Measurements from ENCODE around the gene GABRG3. TPM values are rescaled to one million over a fixed set of nuclear protein-coding genes. Genes with fewer than 3 reads are reported as not detected.

Gene GABRG3
- total RNA-seq, 4 donors from 2014 or later, result 0.67 to 3.0 TPM; not detected in 2

DNA sequence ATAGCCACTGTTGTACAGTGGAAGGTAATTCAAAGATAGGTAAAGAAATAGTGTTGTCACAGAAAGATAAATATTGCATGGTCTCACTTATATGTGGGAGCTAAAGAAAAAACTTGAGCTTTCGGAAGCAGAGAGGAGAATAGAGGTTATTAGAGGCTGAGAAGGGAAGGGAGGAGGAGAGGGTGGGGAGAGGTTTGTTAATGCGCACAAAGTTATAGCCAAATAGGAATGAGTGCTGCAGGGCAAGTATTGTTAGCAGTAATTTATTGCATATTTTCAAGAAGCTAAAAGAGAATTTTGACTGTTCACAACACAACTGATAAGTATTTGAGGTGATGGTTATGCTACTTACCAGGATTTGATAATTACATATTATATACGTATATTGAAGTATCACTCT lies 154.2 kb downstream of the GABRG3 start:
- 92 to 93% methylated on average over 3 of the region's 3 CpGs for WGBS, 2 donors
- Histone ChIP-seq H3K27ac (no peak overlapping the region), H3K27me3 (no peaks in the 10 kb centered on the region), H3K4me3 (replicated peaks in 1 of 3) (no peak overlapping the region), H3K4me1 (no peaks in the 10 kb centered on the region), H3K36me3 (no peaks in the 10 kb centered on the region), H3K9me3 (no peaks in the 10 kb centered on the region)
- intact Hi-C loops (cut with DNase I), result no loop called here
- TF ChIP-seq, protein P1, sequence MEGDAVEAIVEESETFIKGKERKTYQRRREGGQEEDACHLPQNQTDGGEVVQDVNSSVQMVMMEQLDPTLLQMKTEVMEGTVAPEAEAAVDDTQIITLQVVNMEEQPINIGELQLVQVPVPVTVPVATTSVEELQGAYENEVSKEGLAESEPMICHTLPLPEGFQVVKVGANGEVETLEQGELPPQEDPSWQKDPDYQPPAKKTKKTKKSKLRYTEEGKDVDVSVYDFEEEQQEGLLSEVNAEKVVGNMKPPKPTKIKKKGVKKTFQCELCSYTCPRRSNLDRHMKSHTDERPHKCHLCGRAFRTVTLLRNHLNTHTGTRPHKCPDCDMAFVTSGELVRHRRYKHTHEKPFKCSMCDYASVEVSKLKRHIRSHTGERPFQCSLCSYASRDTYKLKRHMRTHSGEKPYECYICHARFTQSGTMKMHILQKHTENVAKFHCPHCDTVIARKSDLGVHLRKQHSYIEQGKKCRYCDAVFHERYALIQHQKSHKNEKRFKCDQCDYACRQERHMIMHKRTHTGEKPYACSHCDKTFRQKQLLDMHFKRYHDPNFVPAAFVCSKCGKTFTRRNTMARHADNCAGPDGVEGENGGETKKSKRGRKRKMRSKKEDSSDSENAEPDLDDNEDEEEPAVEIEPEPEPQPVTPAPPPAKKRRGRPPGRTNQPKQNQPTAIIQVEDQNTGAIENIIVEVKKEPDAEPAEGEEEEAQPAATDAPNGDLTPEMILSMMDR (IDR thresholded peaks at IDR 0.05), result no peak
- no peak for TF ChIP-seq POLR2A (IDR thresholded peaks at IDR 0.05)
- no peak for DNase-seq

DNA sequence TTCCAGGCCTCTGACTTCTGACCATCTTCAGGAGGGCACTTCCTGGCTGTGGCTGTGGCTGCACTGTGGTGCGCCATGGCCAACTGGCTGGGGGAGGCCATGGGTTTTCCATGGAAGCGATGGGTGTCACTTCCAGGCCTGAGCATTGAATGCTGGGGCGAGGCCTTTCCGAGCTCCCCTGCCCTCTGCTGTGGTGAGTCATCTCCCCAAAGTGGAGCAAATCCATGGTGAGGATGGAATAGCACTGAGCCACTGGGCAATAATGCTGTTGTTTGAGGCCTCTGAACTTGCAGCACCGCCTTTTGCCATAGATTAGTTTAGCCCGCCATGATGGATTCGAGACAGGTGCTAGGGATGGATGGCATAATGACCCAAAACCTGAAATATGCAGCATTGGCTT lies 155.5 kb downstream of the GABRG3 start:
- H3K36me3 ChIP-seq, result no peaks in the 10 kb centered on the region
- 97 to 98% methylated on average over 4 to 6 of the region's 7 CpGs for WGBS, 2 donors
- intact Hi-C loops (cut with DNase I), result no loop called here
- H3K27me3 ChIP-seq, result no peaks in the 10 kb centered on the region
- no peak overlapping the region for H3K4me3 ChIP-seq (replicated peaks in 1 of 3)
- no peaks in the 10 kb centered on the region for H3K9me3 ChIP-seq
- no peak for DNase-seq
- no peaks in the 10 kb centered on the region for H3K4me1 ChIP-seq
- TF ChIP-seq POLR2A (IDR thresholded peaks at IDR 0.05), result no peak
- TF ChIP-seq, protein P1 (IDR thresholded peaks at IDR 0.05), result no peak
- H3K27ac ChIP-seq, result no peak overlapping the region

DNA sequence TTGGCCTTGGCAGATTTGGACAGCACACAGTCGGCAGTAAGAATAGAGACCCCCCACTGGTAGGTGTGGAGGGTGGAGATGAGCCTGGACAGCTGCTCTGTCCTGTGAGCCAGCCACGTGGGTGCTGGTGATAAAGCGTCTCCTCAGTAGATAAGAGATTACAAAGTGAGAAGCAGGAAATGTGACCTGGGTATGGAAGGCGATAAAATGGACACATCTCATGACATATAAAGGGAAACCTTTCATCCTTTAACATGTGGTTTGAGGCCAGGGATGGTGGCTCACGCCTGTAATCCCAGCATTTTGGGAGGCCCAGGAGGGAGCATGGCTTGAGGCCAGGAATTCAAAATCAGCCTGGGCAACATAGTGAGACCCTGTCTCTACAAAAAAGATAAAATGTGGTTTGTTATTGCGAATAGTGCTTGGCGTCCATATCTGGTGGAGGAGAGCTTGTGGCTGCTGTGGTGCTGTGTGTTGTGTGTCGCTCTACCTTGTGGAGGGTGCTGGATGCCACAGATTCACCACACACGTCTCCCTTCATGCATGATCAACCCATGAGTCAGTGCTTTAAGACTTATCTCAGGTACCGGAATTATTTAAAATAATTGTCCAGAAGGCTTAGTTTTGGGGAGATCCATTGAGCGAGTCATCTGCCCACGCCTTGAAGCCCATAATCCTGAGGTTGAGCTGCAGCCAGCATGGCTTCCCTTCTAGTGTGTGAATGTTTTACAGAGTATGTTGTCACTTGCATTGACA lies 157.0 kb downstream of the GABRG3 start:
- H3K27ac ChIP-seq, result no peak overlapping the region
- H3K36me3 ChIP-seq, result no peaks in the 10 kb centered on the region
- DNase-seq, result no peak
- 84% methylated on average over 12 of the region's 12 CpGs for whole genome bisulfite sequencing, 2 donors
- H3K9me3 ChIP-seq, result no peaks in the 10 kb centered on the region
- no peak for TF ChIP-seq POLR2A (IDR thresholded peaks at IDR 0.05)
- TF ChIP-seq, protein P1 (IDR thresholded peaks at IDR 0.05), result no peak
- no peak overlapping the region for H3K4me3 ChIP-seq (replicated peaks in 1 of 3)
- no peaks in the 10 kb centered on the region for H3K4me1 ChIP-seq
- intact Hi-C loops (cut with DNase I), result no loop called here
- no peaks in the 10 kb centered on the region for H3K27me3 ChIP-seq

DNA sequence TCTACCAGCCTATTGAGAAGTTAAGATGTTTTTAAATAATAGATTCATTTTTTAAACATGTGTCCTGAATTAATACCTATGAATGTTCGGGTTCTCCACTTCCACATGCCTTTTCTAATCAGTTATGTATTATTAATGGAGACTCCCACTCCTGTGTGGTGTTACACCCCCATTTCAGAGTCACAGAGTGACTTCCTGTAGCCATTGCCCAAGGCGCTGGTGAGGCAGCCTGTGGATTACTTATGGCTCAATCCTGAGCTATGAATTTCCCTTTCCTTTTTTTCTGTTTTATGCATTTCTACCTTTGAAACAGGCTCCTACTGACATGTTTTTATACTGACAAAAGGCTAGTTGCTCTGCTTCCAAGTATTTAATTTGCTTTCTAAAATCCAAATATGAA lies 162.3 kb downstream of the GABRG3 start:
- Histone ChIP-seq H3K4me1 (no peaks in the 10 kb centered on the region), H3K9me3 (no peaks in the 10 kb centered on the region), H3K27ac (no peak overlapping the region), H3K4me3 (replicated peaks in 1 of 3) (no peak overlapping the region), H3K27me3 (no peaks in the 10 kb centered on the region), H3K36me3 (no peaks in the 10 kb centered on the region)
- 42 to 73% methylated on average over 2 of the region's 2 CpGs for WGBS, 2 donors
- no peak for DNase-seq
- TF ChIP-seq POLR2A (IDR thresholded peaks at IDR 0.05), result no peak
- TF ChIP-seq, protein P1 (IDR thresholded peaks at IDR 0.05), result no peak
- intact Hi-C loops (cut with DNase I), result no loop called here

DNA sequence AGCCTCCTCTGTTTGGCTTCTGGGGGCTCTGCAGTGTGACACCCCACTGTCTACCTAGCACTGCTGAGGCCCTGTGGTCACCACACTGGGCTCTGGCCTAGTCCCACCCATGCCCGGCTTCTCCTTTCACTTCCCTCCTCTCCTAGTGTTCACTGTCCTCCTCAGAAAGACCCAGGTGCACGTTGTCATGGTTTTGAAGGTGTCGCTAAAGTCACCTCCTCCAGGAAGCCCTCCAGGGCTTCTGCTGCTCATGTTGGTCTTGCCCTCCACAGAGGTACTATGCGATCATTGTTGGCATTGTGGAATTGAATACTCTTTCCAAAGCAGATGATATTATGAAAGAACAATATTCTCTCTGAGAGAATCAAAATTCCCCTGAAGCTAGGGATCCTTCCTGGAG lies 163.5 kb downstream of the GABRG3 start:
- 91 to 95% methylated on average over 4 of the region's 4 CpGs for WGBS, 2 donors
- Histone ChIP-seq H3K4me3 (replicated peaks in 1 of 3) (no peak overlapping the region), H3K36me3 (no peaks in the 10 kb centered on the region), H3K27ac (no peak overlapping the region), H3K4me1 (no peaks in the 10 kb centered on the region), H3K27me3 (no peaks in the 10 kb centered on the region), H3K9me3 (no peaks in the 10 kb centered on the region)
- no peak for TF ChIP-seq POLR2A (IDR thresholded peaks at IDR 0.05)
- TF ChIP-seq, protein P1 (IDR thresholded peaks at IDR 0.05), result no peak
- intact Hi-C loops (cut with DNase I), result no loop called here
- no peak for DNase-seq
